Measurements from ENCODE around the gene ALPP.
A peak's percentile ranks its signal among the peaks of the same experiment; 100 is the strongest.

GRCh38 chr2:232365621-232366321 is 12.8 kb upstream of the ALPP start:
- TF ChIP-seq SIN3A (IDR thresholded peaks at IDR 0.05; ENCODE audit: borderline replicate concordance, low read depth, low read length): no peak
- TF ChIP-seq RAD21 (IDR thresholded peaks at IDR 0.05; ENCODE audit: low read length): peak; percentile 41
- peak; percentile 59 for TF ChIP-seq CTCF (IDR thresholded peaks at IDR 0.05)
- no peak for TF ChIP-seq CHD2 (IDR thresholded peaks at IDR 0.05; ENCODE audit: low read length, partially characterized antibody)
- no peak for TF ChIP-seq IRF3 (IDR thresholded peaks at IDR 0.05; ENCODE audit: low read depth, low read length)
- TF ChIP-seq USF1 (IDR thresholded peaks at IDR 0.05; ENCODE audit: borderline replicate concordance, low read depth): no peak
